Activated T-helper 2 cell treated with anti-CD3 and anti-CD28 coated beads, Interferon-gamma antibody, Interleukin-2, Interleukin-4, amounts not matched to agents 10 μg/mL and 5 μg/mL and 100 μg/mL, durations not matched to agents 14 hours and 24 hours and 36 hours (primary cell): ENCODE measurements around the gene TLE2. TPM values are rescaled to one million over a fixed set of nuclear protein-coding genes. Genes with fewer than 3 reads are reported as not detected.

Source experiments
- DNase-seq: peaks from one replicate; pipeline ENCODE4 v3.0.0; 2021; ENCODE audit warnings: low spot score
- H3K27ac Mint-ChIP-seq: one replicate; pipeline ENCODE4 v1.8.0; 2021; ENCODE audit warnings: mixed read lengths
- H3K27me3 Mint-ChIP-seq: one replicate; pipeline ENCODE4 v1.8.0; 2021; ENCODE audit warnings: low read depth, mixed read lengths
- H3K36me3 Mint-ChIP-seq: one replicate; pipeline ENCODE4 v1.8.0; 2021; ENCODE audit warnings: low read depth, mixed read lengths
- H3K4me1 Mint-ChIP-seq: one replicate; pipeline ENCODE4 v1.8.0; 2021; ENCODE audit warnings: low read depth, mixed read lengths
- H3K4me3 Mint-ChIP-seq: one replicate; pipeline ENCODE4 v1.8.0; 2021; ENCODE audit warnings: low read depth, mild to moderate bottlenecking, moderate library complexity, mixed read lengths
- H3K9me3 Mint-ChIP-seq: one replicate; pipeline ENCODE4 v1.8.0; 2021; ENCODE audit warnings: mixed read lengths
- intact Hi-C: fragments of 100-400 bp; cut with micrococcal nuclease; formaldehyde crosslinking; loops from one replicate; pipeline ENCODE4 v1.15.1; 2023
- total RNA-seq: library from RNA; stranded (reverse); gene quantifications from 2 replicates; pipeline ENCODE4 v1.2.3, GENCODE V29; 2022

TLE2 gene
- total RNA-seq, 1 donor from 2014 or later = 2.2 TPM

GRCh38 chr19:2957160-2957559 lies 71.9 kb downstream of the TLE2 start:
- Mint-ChIP-seq H3K9me3 (no peaks in the 10 kb centered on the region), H3K27ac (no peak overlapping the region), H3K27me3 (no peaks in the 10 kb centered on the region), H3K4me3 (no peak overlapping the region), H3K4me1 (peaks cover under 1% of the 10 kb centered on the region), H3K36me3 (no peaks in the 10 kb centered on the region)
- intact Hi-C loops = no loop called here
- no peak for DNase-seq

- no peak for DNase-seq
- H3K9me3 Mint-ChIP-seq = no peaks in the 10 kb centered on the region
- H3K27me3 Mint-ChIP-seq = no peaks in the 10 kb centered on the region
- peaks cover 13% of the 10 kb centered on the region for H3K4me1 Mint-ChIP-seq
- H3K36me3 Mint-ChIP-seq = peaks cover 15% of the 10 kb centered on the region
- no peak overlapping the region for H3K4me3 Mint-ChIP-seq
- H3K27ac Mint-ChIP-seq = no peak overlapping the region
- intact Hi-C loops = loop anchor here (5.0 kb wide), 1 partner anchor 149 kb away; no protein-coding TSS in a partner anchor
Measured at GRCh38 chr19:2952953-2953481, 76.1 kb downstream of the TLE2 start.

GRCh38 chr19:2950286-2951124 lies 78.6 kb downstream of the TLE2 start:
- peak overlapping the region; percentile 88 for H3K4me3 Mint-ChIP-seq
- no peaks in the 10 kb centered on the region for H3K9me3 Mint-ChIP-seq
- no peaks in the 10 kb centered on the region for H3K27me3 Mint-ChIP-seq
- intact Hi-C loops = loop anchor here (5.0 kb wide), 1 partner anchor 152 kb away; no protein-coding TSS in a partner anchor
- peak; percentile 100 for DNase-seq
- H3K36me3 Mint-ChIP-seq = peaks cover 18% of the 10 kb centered on the region
- H3K27ac Mint-ChIP-seq = peak overlapping the region; percentile 87
- H3K4me1 Mint-ChIP-seq = peaks cover 18% of the 10 kb centered on the region

GRCh38 chr19:2949939-2950285 lies 79.2 kb downstream of the TLE2 start:
- intact Hi-C loops = loop anchor here (5.0 kb wide), 1 partner anchor 152 kb away; no protein-coding TSS in a partner anchor
- Mint-ChIP-seq H3K4me1 (peaks cover 18% of the 10 kb centered on the region), H3K9me3 (no peaks in the 10 kb centered on the region)

More at GRCh38 chr19:2949939-2950285, 79.2 kb downstream of the TLE2 start:
- H3K36me3 Mint-ChIP-seq = peaks cover 18% of the 10 kb centered on the region
- peak overlapping the region; percentile 87 for H3K27ac Mint-ChIP-seq
- H3K27me3 Mint-ChIP-seq = no peaks in the 10 kb centered on the region
- DNase-seq = no peak
- peak overlapping the region; percentile 88 for H3K4me3 Mint-ChIP-seq

Other genes starting within 250 kb of the TLE2 start
- 64.3 and 67.3 TPM in 2 replicates for gene SGTA, start 246.0 kb downstream of the TLE2 start, total RNA-seq
- gene THOP1, start 243.8 kb downstream of the TLE2 start, total RNA-seq = 178 TPM in 2 replicates
- 2.3 and 2.4 TPM in 2 replicates for gene ZNF554, start 209.4 kb downstream of the TLE2 start, total RNA-seq
- 0.66 and 1.3 TPM in 2 replicates for gene ZNF555, start 187.8 kb downstream of the TLE2 start, total RNA-seq
- gene ZNF556, start 161.9 kb downstream of the TLE2 start, total RNA-seq = not detected in 2 replicates
- gene ZNF57, start 128.4 kb downstream of the TLE2 start, total RNA-seq = 2.7 and 3.1 TPM in 2 replicates
- gene ZNF77, start 84.3 kb downstream of the TLE2 start, total RNA-seq = 3.5 and 4.0 TPM in 2 replicates
- 1.4 and 1.5 TPM in 2 replicates for gene TLE6, start 51.7 kb downstream of the TLE2 start, total RNA-seq
- 428 and 432 TPM in 2 replicates for gene TLE5, start 33.2 kb upstream of the TLE2 start, total RNA-seq
- gene GNA11, start 65.1 kb upstream of the TLE2 start, total RNA-seq = 5.6 and 7.1 TPM in 2 replicates
- 174 and 176 TPM in 2 replicates for gene GNA15, start 106.8 kb upstream of the TLE2 start, total RNA-seq
- gene S1PR4, start 149.5 kb upstream of the TLE2 start, total RNA-seq = 48.5 and 48.9 TPM in 2 replicates
- gene NCLN, start 156.7 kb upstream of the TLE2 start, total RNA-seq = 86.3 and 88.1 TPM in 2 replicates
- gene CELF5, start 195.4 kb upstream of the TLE2 start, total RNA-seq = 0.16 and 0.18 TPM in 2 replicates